Ascending aorta (tissue), 2 donors: ENCODE measurements around the gene NID1. TPM values are rescaled to one million over a fixed set of nuclear protein-coding genes. Genes with fewer than 3 reads are reported as not detected.

ENCODE experiments used
- DNase-seq, 2 donors: peaks; one replicate each; pipeline ENCODE4 v3.0.0-alpha.2; 2019; ENCODE audit warnings: low spot score in 2 of 2
- H3K27ac ChIP-seq, 2 donors: fragments of 200-600 bp; sonication (generic); one replicate each; pipeline ENCODE4 v1.5.1; 2016 to 2017; ENCODE audit warnings: mild to moderate bottlenecking in 1 of 2
- H3K27me3 ChIP-seq: fragments of 200-600 bp; sonication (generic); one replicate; pipeline ENCODE4 v1.5.1; 2017
- H3K36me3 ChIP-seq, 2 donors: fragments of 200-600 bp; sonication (generic); one replicate each; pipeline ENCODE4 v1.5.1; 2016
- H3K4me1 ChIP-seq, 2 donors: fragments of 200-600 bp; sonication (generic); one replicate each; pipeline ENCODE4 v1.5.1; 2016 to 2017; ENCODE audit warnings: mild to moderate bottlenecking in 1 of 2
- H3K4me3 ChIP-seq, 2 donors: fragments of 200-600 bp; sonication (generic); one replicate each; pipeline ENCODE4 v1.5.1; 2016 to 2017; ENCODE audit warnings: mild to moderate bottlenecking in 1 of 2
- H3K9me3 ChIP-seq, 2 donors: fragments of 200-600 bp; sonication (generic); one replicate each; pipeline ENCODE4 v1.5.1; 2016
- CTCF ChIP-seq, 3 experiments: fragments of 200-600 bp in 2 of 3; fragments of 450-650 bp in 1 of 3; sonication (generic) in 2 of 3; IDR thresholded peaks; one replicate each; pipeline ENCODE4 v1.5.1; 2016 to 2019; ENCODE audit warnings: antibody characterized with exemption in 3 of 3, mild to moderate bottlenecking in 1 of 3, moderate library complexity in 1 of 3
- intact Hi-C: fragments of 100-400 bp; cut with DNase I; formaldehyde crosslinking; loops from one replicate; pipeline ENCODE4 v1.15.1; 2023
- total RNA-seq: library from RNA; depleted of rRNA; stranded (reverse); fragments of >200 nt; gene quantifications from one replicate; pipeline ENCODE4 v1.1.0, GENCODE V29; 2016

NID1 gene
- total RNA-seq, 1 donor from 2014 or later = 172 TPM

GRCh38 chr1:236035681-236036101 lies 29.2 kb downstream of the NID1 start:
- no peak for DNase-seq
- intact Hi-C loops = no loop called here
- Histone ChIP-seq H3K4me3 (no peak overlapping the region), H3K4me1 (no peaks in the 10 kb centered on the region), H3K9me3 (no peaks in the 10 kb centered on the region), H3K36me3 (peaks cover 11 to 38% of the 10 kb centered on the region in 2 donors), H3K27me3 (no peaks in the 10 kb centered on the region), H3K27ac (peak overlapping the region in 1 of 2 donors; percentile 53)
- no peak for TF ChIP-seq CTCF (IDR thresholded peaks at IDR 0.05)

GRCh38 chr1:236033336-236033735 lies 31.6 kb downstream of the NID1 start:
- Histone ChIP-seq H3K27ac (no peak overlapping the region), H3K27me3 (no peaks in the 10 kb centered on the region), H3K4me3 (no peak overlapping the region), H3K36me3 (peaks cover 28 to 59% of the 10 kb centered on the region in 2 donors), H3K9me3 (no peaks in the 10 kb centered on the region), H3K4me1 (no peaks in the 10 kb centered on the region)
- intact Hi-C loops = no loop called here
- TF ChIP-seq CTCF (IDR thresholded peaks at IDR 0.05) = no peak
- no peak for DNase-seq

GRCh38 chr1:236030534-236030933 lies 34.4 kb downstream of the NID1 start:
- no peak for TF ChIP-seq CTCF (IDR thresholded peaks at IDR 0.05)
- Histone ChIP-seq H3K27ac (no peak overlapping the region), H3K4me3 (no peak overlapping the region), H3K27me3 (no peaks in the 10 kb centered on the region), H3K36me3 (peaks cover 39 to 72% of the 10 kb centered on the region in 2 donors), H3K9me3 (no peaks in the 10 kb centered on the region), H3K4me1 (no peaks in the 10 kb centered on the region)
- DNase-seq = no peak
- intact Hi-C loops = no loop called here

- no peaks in the 10 kb centered on the region for H3K27me3 ChIP-seq
- no peak for TF ChIP-seq CTCF (IDR thresholded peaks at IDR 0.05)
- intact Hi-C loops = no loop called here
- H3K4me1 ChIP-seq = no peaks in the 10 kb centered on the region
- H3K36me3 ChIP-seq = peaks cover 48 to 83% of the 10 kb centered on the region in 2 donors
- H3K9me3 ChIP-seq = no peaks in the 10 kb centered on the region
- no peak overlapping the region for H3K27ac ChIP-seq
- DNase-seq = no peak
- no peak overlapping the region for H3K4me3 ChIP-seq
These were observed 35.4 kb downstream of the NID1 start for GRCh38 chr1:236029428-236029940.

- Histone ChIP-seq H3K9me3 (no peaks in the 10 kb centered on the region), H3K27ac (no peak overlapping the region), H3K4me3 (no peak overlapping the region), H3K36me3 (peaks cover 55 to 93% of the 10 kb centered on the region in 2 donors), H3K27me3 (no peaks in the 10 kb centered on the region), H3K4me1 (no peaks in the 10 kb centered on the region)
- TF ChIP-seq CTCF (IDR thresholded peaks at IDR 0.05) = no peak
- no peak for DNase-seq
- intact Hi-C loops = no loop called here
These were observed 37.8 kb downstream of the NID1 start for GRCh38 chr1:236027104-236027503.

GRCh38 chr1:236025836-236026235 lies 39.1 kb downstream of the NID1 start:
- Histone ChIP-seq H3K9me3 (no peaks in the 10 kb centered on the region), H3K36me3 (peaks cover 49 to 87% of the 10 kb centered on the region in 2 donors), H3K27me3 (no peaks in the 10 kb centered on the region), H3K4me3 (no peak overlapping the region), H3K4me1 (no peaks in the 10 kb centered on the region), H3K27ac (no peak overlapping the region)
- intact Hi-C loops = no loop called here
- TF ChIP-seq CTCF (IDR thresholded peaks at IDR 0.05) = no peak
- DNase-seq = peak in 1 of 2 donors; percentile 48
